Suprapubic skin (tissue), 4 donors: ENCODE data around the gene LIMA1.

Experiments
- CTCF ChIP-seq, 2 donors: fragments of 200-600 bp in 1 of 2; fragments of 450-650 bp in 1 of 2; sonication (generic) in 1 of 2; IDR thresholded peaks; one replicate each; pipeline ENCODE4 v1.5.1; 2016 to 2019; ENCODE audit warnings: antibody characterized with exemption in 2 of 2, mild to moderate bottlenecking in 1 of 2, moderate library complexity in 1 of 2
- EP300 ChIP-seq: sonication (generic); formaldehyde crosslinking; IDR thresholded peaks from one replicate; pipeline ENCODE4 v1.6.1; 2017; ENCODE audit warnings: antibody characterized with exemption
- POLR2A ChIP-seq, 2 donors: fragments of 450-650 bp; IDR thresholded peaks; one replicate each; pipeline ENCODE4 v1.6.1; 2017; ENCODE audit warnings: antibody characterized with exemption in 2 of 2, mild to moderate bottlenecking in 2 of 2, moderate library complexity in 2 of 2
- POLR2AphosphoS5 ChIP-seq, 3 donors: sonication (generic); formaldehyde crosslinking; IDR thresholded peaks; one replicate each; pipeline ENCODE4 v1.6.1; 2017; ENCODE audit warnings: antibody characterized with exemption in 3 of 3

DNA sequence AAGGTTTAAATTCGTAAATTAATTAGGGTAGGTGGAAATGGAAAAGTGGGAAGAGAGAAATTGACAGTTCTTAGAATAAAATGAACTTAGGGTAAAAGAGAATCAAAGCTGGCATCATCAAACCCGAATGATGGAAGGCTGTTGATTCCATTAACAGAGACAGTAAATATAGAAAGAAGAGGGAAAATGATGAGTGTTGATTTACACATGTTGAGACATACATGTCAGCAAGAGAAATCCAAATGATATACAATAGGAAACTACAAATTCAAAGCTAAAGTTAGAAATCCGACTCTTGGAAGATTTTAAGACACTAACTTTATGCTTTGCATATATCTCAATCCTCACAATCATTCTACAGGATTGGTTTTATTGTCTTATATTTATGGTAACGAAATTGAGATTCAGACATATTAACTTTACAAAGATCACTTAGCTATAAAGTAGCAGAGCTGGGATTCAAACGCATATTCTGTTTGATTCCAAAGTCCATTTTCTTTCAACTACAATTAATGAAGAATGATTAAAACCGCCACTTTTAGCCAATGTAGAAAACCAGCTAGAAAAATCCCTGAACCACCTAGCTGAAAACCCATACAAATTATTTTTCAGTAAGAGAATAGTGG lies 30.2 kb downstream of the LIMA1 start:
- TF ChIP-seq CTCF (IDR thresholded peaks at IDR 0.05) (no peak), POLR2AphosphoS5 (IDR thresholded peaks at IDR 0.05) (no peak), POLR2A (IDR thresholded peaks at IDR 0.05) (no peak), EP300 (no peak)
